ENCODE measurements around the gene ARHGAP25.
A peak's percentile ranks its signal among the peaks of the same experiment; 100 is the strongest.

ARHGAP25 gene

GRCh38 chr2:68720665-68721064 lies 13.9 kb upstream of the ARHGAP25 start:
- no peak for DNase-seq (ENCODE audit: low read depth)

- DNase-seq (ENCODE audit: low read depth) = peak; percentile 39
Observed at GRCh38 chr2:68721482-68722101, 13.0 kb upstream of the ARHGAP25 start.

GRCh38 chr2:68722712-68723111 lies 11.9 kb upstream of the ARHGAP25 start:
- DNase-seq (ENCODE audit: low read depth) = no peak

GRCh38 chr2:68723181-68723580 lies 11.4 kb upstream of the ARHGAP25 start:
- DNase-seq (ENCODE audit: low read depth) = no peak

- DNase-seq (ENCODE audit: low read depth) = no peak
Observed at GRCh38 chr2:68726100-68726499, 8.5 kb upstream of the ARHGAP25 start.

- DNase-seq (ENCODE audit: low read depth) = peak; percentile 64
Observed at GRCh38 chr2:68726608-68727367, 7.8 kb upstream of the ARHGAP25 start.

- DNase-seq (ENCODE audit: low read depth) = no peak
Observed at GRCh38 chr2:68727683-68728375, 6.8 kb upstream of the ARHGAP25 start.

GRCh38 chr2:68730828-68731227 lies 3.8 kb upstream of the ARHGAP25 start:
- DNase-seq (ENCODE audit: low read depth) = no peak

- DNase-seq (ENCODE audit: low read depth) = no peak
Observed at GRCh38 chr2:68732036-68732932, 2.3 kb upstream of the ARHGAP25 start.

- no peak for DNase-seq (ENCODE audit: low read depth)
Observed at GRCh38 chr2:68733365-68733764, 1.2 kb upstream of the ARHGAP25 start.

- no peak for DNase-seq (ENCODE audit: low read depth)
Observed at GRCh38 chr2:68734176-68734575, 435 bp upstream of the ARHGAP25 start.

GRCh38 chr2:68736086-68736485 lies 1.5 kb downstream of the ARHGAP25 start:
- no peak for DNase-seq (ENCODE audit: low read depth)

GRCh38 chr2:68737711-68738110 lies 3.1 kb downstream of the ARHGAP25 start:
- no peak for DNase-seq (ENCODE audit: low read depth)

- DNase-seq (ENCODE audit: low read depth) = no peak
Observed at GRCh38 chr2:68738906-68739594, 4.4 kb downstream of the ARHGAP25 start.

- DNase-seq (ENCODE audit: low read depth) = no peak
Observed at GRCh38 chr2:68739595-68740399, 5.2 kb downstream of the ARHGAP25 start.

- no peak for DNase-seq (ENCODE audit: low read depth)
Observed at GRCh38 chr2:68740400-68740914, 5.8 kb downstream of the ARHGAP25 start.

- DNase-seq (ENCODE audit: low read depth) = no peak
Observed at GRCh38 chr2:68741238-68741637, 6.6 kb downstream of the ARHGAP25 start.

- no peak for DNase-seq (ENCODE audit: low read depth)
Observed at GRCh38 chr2:68741805-68742306, 7.2 kb downstream of the ARHGAP25 start.

- no peak for DNase-seq (ENCODE audit: low read depth)
Observed at GRCh38 chr2:68742626-68743415, 8.2 kb downstream of the ARHGAP25 start.

All from T follicular helper cell (primary cell).